Brain microvascular endothelial cell (primary cell): ENCODE results near the gene HNMT.

Source experiments
- DNase-seq: peaks from one replicate; pipeline ENCODE4 v3.0.0-alpha.2; 2020
- H3K27ac ChIP-seq: fragments of 250-450 bp; sonication (Bioruptor Pico); 2 replicates; pipeline ENCODE4 v1.5.1; 2020; ENCODE audit warnings: mild to moderate bottlenecking, moderate library complexity
- H3K27me3 ChIP-seq: fragments of 250-450 bp; sonication (Bioruptor Pico); replicated peaks from 2 replicates; pipeline ENCODE4 v1.5.1; 2020; ENCODE audit warnings: mild to moderate bottlenecking
- H3K36me3 ChIP-seq: fragments of 250-450 bp; sonication (Bioruptor Pico); replicated peaks from 2 replicates; pipeline ENCODE4 v1.5.1; 2020; ENCODE audit warnings: mild to moderate bottlenecking
- H3K4me3 ChIP-seq: 2 replicates; pipeline ENCODE4 v1.5.1; 2011; ENCODE audit warnings: low read depth, mild to moderate bottlenecking, control low read depth, low read length, moderate library complexity
- CTCF ChIP-seq: IDR thresholded peaks from 2 replicates; pipeline ENCODE4 v1.5.1; 2011; ENCODE audit warnings: low read depth, mild to moderate bottlenecking, moderate library complexity, low read length, control low read depth, inconsistent platforms; ENCODE audit errors: missing control alignments
- in situ Hi-C: cut with HindIII; loops from 2 replicates; pipeline ENCODE4 v1.10.0; 2017; ENCODE audit warnings: low sequenced_read_pairs, low pct_ligation_motif_present

HNMT gene

GRCh38 chr2:137963535-137964065 lies 673 bp upstream of the HNMT start:
- TF ChIP-seq CTCF: no peak
- no peaks in the 10 kb centered on the region for H3K27me3 ChIP-seq
- no peak for DNase-seq
- in situ Hi-C loops: no loop called here
- peaks cover 2% of the 10 kb centered on the region for H3K36me3 ChIP-seq
- no peak overlapping the region for H3K4me3 ChIP-seq
- peak overlapping the region; percentile 70 for H3K27ac ChIP-seq

GRCh38 chr2:137964859-137965459 lies 686 bp downstream of the HNMT start:
- peak overlapping the region; percentile 70 for H3K27ac ChIP-seq
- in situ Hi-C loops: no loop called here
- TF ChIP-seq CTCF: no peak
- no peak for DNase-seq
- H3K36me3 ChIP-seq: peaks cover 2% of the 10 kb centered on the region
- H3K4me3 ChIP-seq: peak overlapping the region; percentile 58
- no peaks in the 10 kb centered on the region for H3K27me3 ChIP-seq

- Histone ChIP-seq H3K36me3 (peaks cover 2% of the 10 kb centered on the region), H3K4me3 (no peak overlapping the region), H3K27me3 (no peaks in the 10 kb centered on the region), H3K27ac (no peak overlapping the region)
- in situ Hi-C loops: no loop called here
- no peak for DNase-seq
- no peak for TF ChIP-seq CTCF
These were observed 1.8 kb downstream of the HNMT start for GRCh38 chr2:137966043-137966442.

GRCh38 chr2:137967042-137967441 lies 2.8 kb downstream of the HNMT start:
- no peak overlapping the region for H3K4me3 ChIP-seq
- in situ Hi-C loops: no loop called here
- H3K27ac ChIP-seq: no peak overlapping the region

GRCh38 chr2:137968477-137969417 lies 4.5 kb downstream of the HNMT start:
- Histone ChIP-seq H3K27me3 (no peaks in the 10 kb centered on the region), H3K27ac (peak overlapping the region; percentile 7), H3K36me3 (peaks cover 2% of the 10 kb centered on the region), H3K4me3 (no peak overlapping the region)
- no peak for TF ChIP-seq CTCF
- in situ Hi-C loops: no loop called here
- DNase-seq: no peak

More at GRCh38 chr2:137967042-137967441, 2.8 kb downstream of the HNMT start:
- Histone ChIP-seq H3K36me3 (peaks cover 2% of the 10 kb centered on the region), H3K27me3 (no peaks in the 10 kb centered on the region)
- no peak for TF ChIP-seq CTCF
- no peak for DNase-seq
